HCT116 (cell line): ENCODE results near the gene NRAP. TPM values are rescaled to one million over a fixed set of nuclear protein-coding genes. Genes with fewer than 3 reads are reported as not detected.

Experiments used
- ATAC-seq: fragments of 200-7000 bp; cut with Tn5 transposase; 2 replicates; pipeline ENCODE4 v1.9.1; 2020; ENCODE audit warnings: mild to moderate bottlenecking, moderate library complexity
- BruUV-seq: library from RNA; stranded (reverse); fragments of 400-500 nt; replicated peaks from 2 replicates; lab custom pipeline; 2021; lab: Mats Ljungman, UMichigan
- CTCF ChIA-PET: fragments of 300-600 bp; sonication (Branson Sonifier 250); formaldehyde crosslinking; loops from one replicate; lab custom pipeline; 2021; ENCODE audit warnings: antibody characterized with exemption; lab: Charles Lee
- POLR2A ChIA-PET: fragments of 300-600, 350-600 bp; sonication (Branson Sonifier 250); formaldehyde crosslinking; loops from one replicate; lab custom pipeline; 2021; ENCODE audit warnings: antibody characterized with exemption; lab: Charles Lee
- RAD21 ChIA-PET, 2 experiments: fragments of 300-600 bp; sonication (Branson Sonifier 250); formaldehyde crosslinking; loops; one replicate each; lab custom pipeline; 2023; ENCODE audit warnings: low total read pairs in 2 of 2; ENCODE audit not compliant: uncharacterized antibody in 2 of 2, unreplicated experiment in 2 of 2, low non-redundant PET in 1 of 2; lab: Charles Lee
- DNase-seq: peaks from one replicate; pipeline ENCODE4 v3.0.0-alpha.2; 2010; ENCODE audit warnings: low read depth, low spot score
- H2AFZ ChIP-seq: fragments of 200-600 bp; shearing (Covaris generic), sonication (generic); 2 replicates; pipeline ENCODE4 v1.6.1; 2017; ENCODE audit warnings: low read depth, mixed run types, mixed read lengths, antibody characterized with exemption, low read length; ENCODE audit not compliant: poor library complexity, severe bottlenecking
- H3K27ac ChIP-seq: 2 replicates; pipeline ENCODE4 v1.5.1; 2012; ENCODE audit warnings: low read depth, low read length
- H3K27me3 ChIP-seq: fragments of 200-600 bp; sonication (generic); 2 replicates; pipeline ENCODE4 v1.6.1; 2016; ENCODE audit warnings: mixed run types, low read length, mixed read lengths; ENCODE audit not compliant: insufficient read depth
- H3K36me3 ChIP-seq, 2 experiments: fragments of 200-500 bp in 1 of 2; fragments of 200-600 bp in 1 of 2; sonication (Bioruptor generic) in 1 of 2; sonication (generic) in 1 of 2; 2 replicates each; pipeline versions ENCODE4 v1.5.1 to v1.6.1; 2014 to 2016; ENCODE audit warnings: low read length in 2 of 2, inconsistent platforms in 1 of 2, mixed read lengths in 1 of 2, mixed run types in 1 of 2; ENCODE audit not compliant: insufficient read depth in 2 of 2, control insufficient read depth in 1 of 2
- H3K4me1 ChIP-seq, 2 experiments: fragments of 200-600 bp in 1 of 2; sonication (generic) in 1 of 2; 2 replicates each; pipeline versions ENCODE4 v1.5.1 to v1.6.1; 2012 to 2017; ENCODE audit warnings: low read length in 2 of 2, inconsistent platforms in 1 of 2, mild to moderate bottlenecking in 1 of 2, mixed read lengths in 1 of 2, mixed run types in 1 of 2, moderate library complexity in 1 of 2; ENCODE audit not compliant: insufficient read depth in 2 of 2, control insufficient read depth in 1 of 2
- H3K4me2 ChIP-seq: fragments of 200-600 bp; sonication (generic); 2 replicates; pipeline ENCODE4 v1.6.1; 2017; ENCODE audit warnings: mixed run types, low read length, mixed read lengths
- H3K4me3 ChIP-seq, 2 experiments: fragments of 200-600 bp in 1 of 2; sonication (generic) in 1 of 2; replicated peaks in 1 of 2; 2 replicates each; pipeline ENCODE4 v1.5.1; 2011 to 2016; ENCODE audit warnings: low read length in 2 of 2, control low read depth in 1 of 2, low read depth in 1 of 2, mild to moderate bottlenecking in 1 of 2, mixed read lengths in 1 of 2, mixed run types in 1 of 2
- H3K79me2 ChIP-seq: fragments of 200-600 bp; sonication (generic); 2 replicates; pipeline ENCODE4 v1.6.1; 2017; ENCODE audit warnings: mild to moderate bottlenecking, mixed run types, low read length, moderate library complexity, mixed read lengths; ENCODE audit not compliant: insufficient read depth
- H3K9ac ChIP-seq: fragments of 200-600 bp; sonication (generic); 2 replicates; pipeline ENCODE4 v1.6.1; 2016; ENCODE audit warnings: low read length, mixed read lengths
- H3K9me2 ChIP-seq: fragments of 200-600 bp; sonication (generic), shearing (Covaris generic); 2 replicates; pipeline ENCODE4 v1.6.1; 2017; ENCODE audit warnings: mixed run types, mild to moderate bottlenecking, moderate library complexity; ENCODE audit not compliant: insufficient read depth
- H3K9me3 ChIP-seq, 2 experiments: fragments of 200-500 bp in 1 of 2; fragments of 200-600 bp in 1 of 2; sonication (Bioruptor generic) in 1 of 2; sonication (generic) in 1 of 2; 2 replicates each; pipeline ENCODE4 v1.6.1; 2014 to 2017; ENCODE audit warnings: low read length in 2 of 2, mixed read lengths in 2 of 2, inconsistent platforms in 1 of 2, low read depth in 1 of 2, mild to moderate bottlenecking in 1 of 2, mixed run types in 1 of 2, moderate library complexity in 1 of 2; ENCODE audit not compliant: control insufficient read depth in 1 of 2, insufficient read depth in 1 of 2
- H4K20me1 ChIP-seq: fragments of 200-600 bp; sonication (generic), shearing (Covaris generic); 2 replicates; pipeline ENCODE4 v1.6.1; 2017; ENCODE audit warnings: mixed run types, mild to moderate bottlenecking, moderate library complexity; ENCODE audit not compliant: insufficient read depth
- CEBPB ChIP-seq: IDR thresholded peaks from 2 replicates; pipeline ENCODE4 v1.6.1; 2012; ENCODE audit warnings: low read depth
- EGR1 ChIP-seq: IDR thresholded peaks from 2 replicates; pipeline ENCODE4 v1.6.1; 2012; ENCODE audit warnings: low read depth
- ELF1 ChIP-seq: IDR thresholded peaks from 2 replicates; pipeline ENCODE4 v1.6.1; 2012; ENCODE audit warnings: low read depth, borderline replicate concordance
- FOSL1 ChIP-seq: IDR thresholded peaks from 2 replicates; pipeline ENCODE4 v1.6.1; 2012; ENCODE audit warnings: low read depth
- JUND ChIP-seq: IDR thresholded peaks from 2 replicates; pipeline ENCODE4 v1.6.1; 2012
- POLR2AphosphoS5 ChIP-seq: IDR thresholded peaks from 2 replicates; pipeline ENCODE4 v1.6.1; 2011; ENCODE audit warnings: mild to moderate bottlenecking, low read depth, low read length, moderate library complexity
- RAD21 ChIP-seq: IDR thresholded peaks from 2 replicates; pipeline ENCODE4 v1.6.1; 2012; ENCODE audit warnings: low read depth, mild to moderate bottlenecking
- SIN3A ChIP-seq: IDR thresholded peaks from 2 replicates; pipeline ENCODE4 v1.6.1; 2012; ENCODE audit warnings: low read depth
- SP1 ChIP-seq: IDR thresholded peaks from 2 replicates; pipeline ENCODE4 v1.6.1; 2012; ENCODE audit warnings: low read depth
- SRF ChIP-seq: IDR thresholded peaks from 2 replicates; pipeline ENCODE4 v1.6.1; 2012; ENCODE audit warnings: low read depth
- TCF7L2 ChIP-seq: IDR thresholded peaks from 2 replicates; pipeline ENCODE4 v1.7.0; 2011; ENCODE audit warnings: borderline replicate concordance, inconsistent platforms; ENCODE audit not compliant: insufficient read depth, insufficient read length; ENCODE audit errors: extremely low read depth
- YY1 ChIP-seq: IDR thresholded peaks from 2 replicates; pipeline ENCODE4 v1.6.1; 2011; ENCODE audit warnings: low read length, low read depth, moderate library complexity, mild to moderate bottlenecking; ENCODE audit not compliant: insufficient replicate concordance; ENCODE audit errors: extremely low read depth
- ZFX ChIP-seq: fragments of 450-650 bp; IDR thresholded peaks from 2 replicates; pipeline ENCODE4 v1.6.1; 2017
- ZNF274 ChIP-seq: fragments of 200-500 bp; sonication (Bioruptor generic); IDR thresholded peaks from 2 replicates; pipeline ENCODE4 v1.6.1; 2014; ENCODE audit warnings: mild to moderate bottlenecking, low read depth, low read length, inconsistent platforms
- intact Hi-C: fragments of 100-400 bp; cut with micrococcal nuclease; formaldehyde crosslinking; loops from 2 replicates; pipeline ENCODE4 v1.10.0; 2022
- total RNA-seq: library from RNA; stranded (reverse); gene quantifications from one replicate; pipeline ENCODE4 v1.2.1, GENCODE V29; 2021; ENCODE audit not compliant: unreplicated experiment
- TF ChIP-seq, protein P1 (sequence below): IDR thresholded peaks from 2 replicates; pipeline ENCODE4 v1.6.1; 2012
- TF ChIP-seq, protein P2 (sequence below): IDR thresholded peaks from 2 replicates; pipeline ENCODE4 v1.6.1; 2011; ENCODE audit warnings: mild to moderate bottlenecking, low read length, moderate library complexity; ENCODE audit not compliant: insufficient replicate concordance; ENCODE audit errors: extremely low read depth
- TF ChIP-seq, protein P3 (sequence below): IDR thresholded peaks from 2 replicates; pipeline ENCODE4 v1.6.1; 2012; ENCODE audit warnings: low read depth
- TF ChIP-seq, protein P4 (sequence below): IDR thresholded peaks from 2 replicates; pipeline ENCODE4 v1.6.1; 2012
- TF ChIP-seq, protein P5 (sequence below), 3 experiments: fragments of 200-600 bp in 1 of 3; sonication (generic) in 1 of 3; IDR thresholded peaks in 2 of 3; conservative IDR thresholded peaks in 1 of 3; 2 replicates each; pipeline ENCODE4 v1.5.1; 2012 to 2017; ENCODE audit warnings: low read depth in 2 of 3, low read length in 2 of 3, antibody characterized with exemption in 1 of 3, borderline replicate concordance in 1 of 3, control low read depth in 1 of 3, mild to moderate bottlenecking in 1 of 3, mixed read lengths in 1 of 3, mixed run types in 1 of 3, moderate library complexity in 1 of 3; ENCODE audit not compliant: insufficient read depth in 1 of 3

The NRAP gene
- total RNA-seq, 1 experiment from 2014 or later = not detected

DNA sequence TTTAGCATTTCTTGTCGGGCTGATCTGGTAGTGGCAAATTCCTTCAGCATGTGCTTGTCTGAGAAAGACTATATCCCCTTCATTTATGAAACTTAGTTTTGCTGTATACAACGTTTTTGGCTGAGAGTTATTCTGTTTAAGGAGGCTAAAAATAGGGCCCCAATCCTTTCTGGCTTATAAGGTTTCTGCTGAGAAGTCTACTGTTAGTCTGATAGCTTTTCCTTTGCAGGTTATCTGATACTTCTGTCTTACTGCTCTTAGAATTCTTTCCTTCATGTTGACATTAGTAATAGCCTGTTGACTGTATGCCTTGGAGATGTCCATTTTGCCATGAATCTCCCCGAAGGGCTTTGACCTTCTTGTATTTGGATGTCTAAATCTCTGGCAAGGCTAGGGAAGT lies 25.7 kb upstream of the NRAP start (continued):
- no peak for TF ChIP-seq SIN3A
- no peak for TF ChIP-seq SRF

DNA sequence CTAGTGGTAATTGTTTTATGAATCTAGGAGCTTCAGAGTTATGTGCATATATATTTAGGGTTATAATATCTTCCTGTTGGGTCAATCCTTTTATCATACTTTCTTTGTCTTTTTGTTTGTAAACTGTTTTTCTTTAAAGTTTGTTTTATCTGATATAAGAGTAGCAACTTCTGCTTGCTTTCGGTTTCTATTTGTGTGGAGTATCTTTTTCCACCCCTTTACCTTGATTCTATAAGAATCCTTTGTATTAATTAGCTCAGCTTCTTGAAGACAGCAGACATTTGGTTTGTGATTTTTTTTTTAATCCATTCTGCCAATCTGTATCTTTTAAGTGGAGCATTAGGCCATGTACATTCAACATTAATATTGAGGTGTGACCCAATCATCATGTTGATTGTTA lies 25.2 kb upstream of the NRAP start:
- H2AFZ ChIP-seq = no peak overlapping the region
- H3K9me2 ChIP-seq = no peaks in the 10 kb centered on the region
- ChIA-PET CTCF (no interaction called here), POLR2A (no interaction called here), RAD21 (no interaction called here)
- no peak overlapping the region for H3K4me2 ChIP-seq
- intact Hi-C loops = no loop called here
- no peak overlapping the region for H3K27ac ChIP-seq
- DNase-seq (no peak), ATAC-seq (no peak)
- H3K4me3 ChIP-seq = no peak overlapping the region
- H3K9ac ChIP-seq = no peak overlapping the region
- H3K27me3 ChIP-seq = no peaks in the 10 kb centered on the region
- peaks cover 7 to 23% of the 10 kb centered on the region in 2 experiments; a peak in 3 of 4 replicates for H3K9me3 ChIP-seq
- peaks cover 0 to 10% of the 10 kb centered on the region in 2 experiments; a peak in 2 of 4 replicates for H3K36me3 ChIP-seq
- BruUV-seq = no TSS peak
- no peaks in the 10 kb centered on the region for H4K20me1 ChIP-seq
- peaks cover 91% of the 10 kb centered on the region for H3K79me2 ChIP-seq
- H3K4me1 ChIP-seq = no peaks in the 10 kb centered on the region
- no peak for TF ChIP-seq CEBPB
- TF ChIP-seq, protein P1, sequence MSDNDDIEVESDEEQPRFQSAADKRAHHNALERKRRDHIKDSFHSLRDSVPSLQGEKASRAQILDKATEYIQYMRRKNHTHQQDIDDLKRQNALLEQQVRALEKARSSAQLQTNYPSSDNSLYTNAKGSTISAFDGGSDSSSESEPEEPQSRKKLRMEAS = no peak
- no peak for TF ChIP-seq ELF1
- TF ChIP-seq ZFX = no peak
- no peak for TF ChIP-seq ZNF274
- no peak for TF ChIP-seq SIN3A
- TF ChIP-seq, protein P2, sequence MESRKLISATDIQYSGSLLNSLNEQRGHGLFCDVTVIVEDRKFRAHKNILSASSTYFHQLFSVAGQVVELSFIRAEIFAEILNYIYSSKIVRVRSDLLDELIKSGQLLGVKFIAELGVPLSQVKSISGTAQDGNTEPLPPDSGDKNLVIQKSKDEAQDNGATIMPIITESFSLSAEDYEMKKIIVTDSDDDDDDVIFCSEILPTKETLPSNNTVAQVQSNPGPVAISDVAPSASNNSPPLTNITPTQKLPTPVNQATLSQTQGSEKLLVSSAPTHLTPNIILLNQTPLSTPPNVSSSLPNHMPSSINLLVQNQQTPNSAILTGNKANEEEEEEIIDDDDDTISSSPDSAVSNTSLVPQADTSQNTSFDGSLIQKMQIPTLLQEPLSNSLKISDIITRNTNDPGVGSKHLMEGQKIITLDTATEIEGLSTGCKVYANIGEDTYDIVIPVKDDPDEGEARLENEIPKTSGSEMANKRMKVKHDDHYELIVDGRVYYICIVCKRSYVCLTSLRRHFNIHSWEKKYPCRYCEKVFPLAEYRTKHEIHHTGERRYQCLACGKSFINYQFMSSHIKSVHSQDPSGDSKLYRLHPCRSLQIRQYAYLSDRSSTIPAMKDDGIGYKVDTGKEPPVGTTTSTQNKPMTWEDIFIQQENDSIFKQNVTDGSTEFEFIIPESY = no peak
- TF ChIP-seq POLR2AphosphoS5 = no peak
- no peak for TF ChIP-seq RAD21
- TF ChIP-seq JUND = no peak
- no peak for TF ChIP-seq YY1
- no peak for TF ChIP-seq FOSL1
- TF ChIP-seq, protein P3, sequence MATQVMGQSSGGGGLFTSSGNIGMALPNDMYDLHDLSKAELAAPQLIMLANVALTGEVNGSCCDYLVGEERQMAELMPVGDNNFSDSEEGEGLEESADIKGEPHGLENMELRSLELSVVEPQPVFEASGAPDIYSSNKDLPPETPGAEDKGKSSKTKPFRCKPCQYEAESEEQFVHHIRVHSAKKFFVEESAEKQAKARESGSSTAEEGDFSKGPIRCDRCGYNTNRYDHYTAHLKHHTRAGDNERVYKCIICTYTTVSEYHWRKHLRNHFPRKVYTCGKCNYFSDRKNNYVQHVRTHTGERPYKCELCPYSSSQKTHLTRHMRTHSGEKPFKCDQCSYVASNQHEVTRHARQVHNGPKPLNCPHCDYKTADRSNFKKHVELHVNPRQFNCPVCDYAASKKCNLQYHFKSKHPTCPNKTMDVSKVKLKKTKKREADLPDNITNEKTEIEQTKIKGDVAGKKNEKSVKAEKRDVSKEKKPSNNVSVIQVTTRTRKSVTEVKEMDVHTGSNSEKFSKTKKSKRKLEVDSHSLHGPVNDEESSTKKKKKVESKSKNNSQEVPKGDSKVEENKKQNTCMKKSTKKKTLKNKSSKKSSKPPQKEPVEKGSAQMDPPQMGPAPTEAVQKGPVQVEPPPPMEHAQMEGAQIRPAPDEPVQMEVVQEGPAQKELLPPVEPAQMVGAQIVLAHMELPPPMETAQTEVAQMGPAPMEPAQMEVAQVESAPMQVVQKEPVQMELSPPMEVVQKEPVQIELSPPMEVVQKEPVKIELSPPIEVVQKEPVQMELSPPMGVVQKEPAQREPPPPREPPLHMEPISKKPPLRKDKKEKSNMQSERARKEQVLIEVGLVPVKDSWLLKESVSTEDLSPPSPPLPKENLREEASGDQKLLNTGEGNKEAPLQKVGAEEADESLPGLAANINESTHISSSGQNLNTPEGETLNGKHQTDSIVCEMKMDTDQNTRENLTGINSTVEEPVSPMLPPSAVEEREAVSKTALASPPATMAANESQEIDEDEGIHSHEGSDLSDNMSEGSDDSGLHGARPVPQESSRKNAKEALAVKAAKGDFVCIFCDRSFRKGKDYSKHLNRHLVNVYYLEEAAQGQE = no peak
- TF ChIP-seq SRF = no peak
- TF ChIP-seq, protein P4, sequence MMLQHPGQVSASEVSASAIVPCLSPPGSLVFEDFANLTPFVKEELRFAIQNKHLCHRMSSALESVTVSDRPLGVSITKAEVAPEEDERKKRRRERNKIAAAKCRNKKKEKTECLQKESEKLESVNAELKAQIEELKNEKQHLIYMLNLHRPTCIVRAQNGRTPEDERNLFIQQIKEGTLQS = no peak
- TF ChIP-seq, protein P5, sequence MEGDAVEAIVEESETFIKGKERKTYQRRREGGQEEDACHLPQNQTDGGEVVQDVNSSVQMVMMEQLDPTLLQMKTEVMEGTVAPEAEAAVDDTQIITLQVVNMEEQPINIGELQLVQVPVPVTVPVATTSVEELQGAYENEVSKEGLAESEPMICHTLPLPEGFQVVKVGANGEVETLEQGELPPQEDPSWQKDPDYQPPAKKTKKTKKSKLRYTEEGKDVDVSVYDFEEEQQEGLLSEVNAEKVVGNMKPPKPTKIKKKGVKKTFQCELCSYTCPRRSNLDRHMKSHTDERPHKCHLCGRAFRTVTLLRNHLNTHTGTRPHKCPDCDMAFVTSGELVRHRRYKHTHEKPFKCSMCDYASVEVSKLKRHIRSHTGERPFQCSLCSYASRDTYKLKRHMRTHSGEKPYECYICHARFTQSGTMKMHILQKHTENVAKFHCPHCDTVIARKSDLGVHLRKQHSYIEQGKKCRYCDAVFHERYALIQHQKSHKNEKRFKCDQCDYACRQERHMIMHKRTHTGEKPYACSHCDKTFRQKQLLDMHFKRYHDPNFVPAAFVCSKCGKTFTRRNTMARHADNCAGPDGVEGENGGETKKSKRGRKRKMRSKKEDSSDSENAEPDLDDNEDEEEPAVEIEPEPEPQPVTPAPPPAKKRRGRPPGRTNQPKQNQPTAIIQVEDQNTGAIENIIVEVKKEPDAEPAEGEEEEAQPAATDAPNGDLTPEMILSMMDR (IDR thresholded peaks at IDR 0.05 in 2 of 3, conservative IDR thresholded peaks at IDR 0.05 in 1 of 3; ENCODE audit: borderline replicate concordance in 1 of 3, insufficient read depth in 1 of 3, low read depth in 2 of 3, low read length in 2 of 3) = no peak
- TF ChIP-seq TCF7L2 = no peak
- TF ChIP-seq EGR1 = no peak
- TF ChIP-seq SP1 = no peak
